Measurements from ENCODE around the gene ACAA1.

DNA sequence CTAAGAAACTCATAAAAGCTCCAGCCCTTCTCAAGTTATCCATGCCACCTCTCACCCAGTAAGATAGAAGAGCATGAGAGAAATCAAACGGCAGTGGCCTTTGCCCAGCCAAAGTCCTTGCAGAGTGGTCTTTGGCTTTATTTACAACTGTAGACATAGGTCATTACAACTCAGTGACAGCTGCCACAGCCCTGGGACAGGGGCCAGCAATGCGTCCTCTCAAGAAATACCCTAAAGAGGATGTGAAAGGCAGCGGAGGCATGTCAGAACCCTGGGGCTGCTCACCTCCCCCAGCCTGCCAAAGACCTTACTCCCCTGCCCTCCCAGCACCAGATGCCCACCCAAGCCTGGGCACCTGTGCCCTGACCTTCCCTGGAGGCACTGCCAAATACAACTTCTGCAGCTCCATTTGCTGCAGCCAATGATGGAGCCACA, 6.3 kb downstream of the ACAA1 start:
- TF ChIP-seq, protein P1, sequence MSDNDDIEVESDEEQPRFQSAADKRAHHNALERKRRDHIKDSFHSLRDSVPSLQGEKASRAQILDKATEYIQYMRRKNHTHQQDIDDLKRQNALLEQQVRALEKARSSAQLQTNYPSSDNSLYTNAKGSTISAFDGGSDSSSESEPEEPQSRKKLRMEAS (IDR thresholded peaks at IDR 0.05; ENCODE audit: low read depth, low read length) = no peak
- TF ChIP-seq, protein P2, sequence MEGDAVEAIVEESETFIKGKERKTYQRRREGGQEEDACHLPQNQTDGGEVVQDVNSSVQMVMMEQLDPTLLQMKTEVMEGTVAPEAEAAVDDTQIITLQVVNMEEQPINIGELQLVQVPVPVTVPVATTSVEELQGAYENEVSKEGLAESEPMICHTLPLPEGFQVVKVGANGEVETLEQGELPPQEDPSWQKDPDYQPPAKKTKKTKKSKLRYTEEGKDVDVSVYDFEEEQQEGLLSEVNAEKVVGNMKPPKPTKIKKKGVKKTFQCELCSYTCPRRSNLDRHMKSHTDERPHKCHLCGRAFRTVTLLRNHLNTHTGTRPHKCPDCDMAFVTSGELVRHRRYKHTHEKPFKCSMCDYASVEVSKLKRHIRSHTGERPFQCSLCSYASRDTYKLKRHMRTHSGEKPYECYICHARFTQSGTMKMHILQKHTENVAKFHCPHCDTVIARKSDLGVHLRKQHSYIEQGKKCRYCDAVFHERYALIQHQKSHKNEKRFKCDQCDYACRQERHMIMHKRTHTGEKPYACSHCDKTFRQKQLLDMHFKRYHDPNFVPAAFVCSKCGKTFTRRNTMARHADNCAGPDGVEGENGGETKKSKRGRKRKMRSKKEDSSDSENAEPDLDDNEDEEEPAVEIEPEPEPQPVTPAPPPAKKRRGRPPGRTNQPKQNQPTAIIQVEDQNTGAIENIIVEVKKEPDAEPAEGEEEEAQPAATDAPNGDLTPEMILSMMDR (IDR thresholded peaks at IDR 0.05; ENCODE audit: low read depth, low read length) = no peak
- TF ChIP-seq POLR2A (IDR thresholded peaks at IDR 0.05; ENCODE audit: extremely low read depth, insufficient read length) (no peak), MYC (IDR thresholded peaks at IDR 0.05; ENCODE audit: low read depth, low read length) (no peak)
